Measurements from ENCODE around the gene PRKAG1.

Gene PRKAG1

GRCh38 chr12:49049566-49050224, 31.1 kb upstream of the PRKAG1 start:
- DNase-seq, result no peak

- DNase-seq, result no peak
Measured at GRCh38 chr12:49048953-49049352, 30.4 kb upstream of the PRKAG1 start.

GRCh38 chr12:49046129-49046895, 27.7 kb upstream of the PRKAG1 start:
- no peak for DNase-seq

- DNase-seq, result no peak
Measured at GRCh38 chr12:49044660-49045059, 26.1 kb upstream of the PRKAG1 start.

GRCh38 chr12:49043856-49044258, 25.3 kb upstream of the PRKAG1 start:
- DNase-seq, result no peak

GRCh38 chr12:49043241-49043640, 24.7 kb upstream of the PRKAG1 start:
- no peak for DNase-seq

GRCh38 chr12:49041881-49042484, 23.4 kb upstream of the PRKAG1 start:
- no peak for DNase-seq

- no peak for DNase-seq
Measured at GRCh38 chr12:49041036-49041880, 22.7 kb upstream of the PRKAG1 start.

- DNase-seq, result no peak
Measured at GRCh38 chr12:49040364-49040855, 21.8 kb upstream of the PRKAG1 start.

GRCh38 chr12:49039421-49040363, 21.1 kb upstream of the PRKAG1 start:
- no peak for DNase-seq

- DNase-seq, result no peak
Measured at GRCh38 chr12:49038291-49038955, 19.8 kb upstream of the PRKAG1 start.

GRCh38 chr12:49037947-49038237, 19.3 kb upstream of the PRKAG1 start:
- DNase-seq, result no peak

GRCh38 chr12:49037111-49037946, 18.8 kb upstream of the PRKAG1 start:
- no peak for DNase-seq

GRCh38 chr12:49036029-49036428, 17.5 kb upstream of the PRKAG1 start:
- no peak for DNase-seq

- no peak for DNase-seq
Measured at GRCh38 chr12:49034286-49034622, 15.7 kb upstream of the PRKAG1 start.

GRCh38 chr12:49033611-49034285, 15.2 kb upstream of the PRKAG1 start:
- DNase-seq, result no peak

- DNase-seq, result peak; percentile 17
Measured at GRCh38 chr12:49032679-49033447, 14.3 kb upstream of the PRKAG1 start.

- DNase-seq, result no peak
Measured at GRCh38 chr12:49032276-49032675, 13.7 kb upstream of the PRKAG1 start.

GRCh38 chr12:49031573-49032161, 13.1 kb upstream of the PRKAG1 start:
- DNase-seq, result peak; percentile 71
